Neural cell (in vitro differentiated cells): ENCODE data around the gene SEMA3F.

ENCODE experiments used
- EP300 ChIP-seq: fragments of 450-650 bp; conservative IDR thresholded peaks from 2 replicates; pipeline ENCODE4 v1.6.1; 2014; ENCODE audit warnings: antibody characterized with exemption, mild to moderate bottlenecking, moderate library complexity; ENCODE audit not compliant: poor library complexity, severe bottlenecking
- EZH2 ChIP-seq: fragments of 200-600, 300-800 bp; shearing (Covaris generic), sonication (generic); IDR thresholded peaks from 2 replicates; pipeline ENCODE4 v1.6.1; 2014; ENCODE audit warnings: antibody characterized with exemption, low read length, borderline replicate concordance, mild to moderate bottlenecking; ENCODE audit not compliant: insufficient read depth, poor library complexity, severe bottlenecking
- MXI1 ChIP-seq: fragments of 450-650 bp; conservative IDR thresholded peaks from 2 replicates; pipeline ENCODE4 v1.6.1; 2014; ENCODE audit warnings: antibody characterized with exemption, mild to moderate bottlenecking; ENCODE audit not compliant: poor library complexity, severe bottlenecking
- POLR2AphosphoS5 ChIP-seq: IDR thresholded peaks from 2 replicates; pipeline ENCODE4 v1.6.1; 2012
- RAD21 ChIP-seq: fragments of 450-650 bp; conservative IDR thresholded peaks from 2 replicates; pipeline ENCODE4 v1.6.1; 2014; ENCODE audit warnings: antibody characterized with exemption, mild to moderate bottlenecking, moderate library complexity
- SMC3 ChIP-seq: fragments of 450-650 bp; conservative IDR thresholded peaks from 2 replicates; pipeline ENCODE4 v1.6.1; 2014; ENCODE audit warnings: antibody characterized with exemption, mild to moderate bottlenecking, moderate library complexity; ENCODE audit not compliant: poor library complexity
- TAF1 ChIP-seq: IDR thresholded peaks from 2 replicates; pipeline ENCODE4 v1.6.1; 2012; ENCODE audit warnings: low read depth
- TF ChIP-seq, protein P1 (sequence below): fragments of 450-650 bp; IDR thresholded peaks from 2 replicates; pipeline ENCODE4 v1.5.1; 2014; ENCODE audit warnings: antibody characterized with exemption, mild to moderate bottlenecking, moderate library complexity; ENCODE audit not compliant: poor library complexity, severe bottlenecking
- TF ChIP-seq, protein P2 (sequence below): IDR thresholded peaks from 2 replicates; pipeline ENCODE4 v1.6.1; 2012; ENCODE audit warnings: borderline replicate concordance

DNA sequence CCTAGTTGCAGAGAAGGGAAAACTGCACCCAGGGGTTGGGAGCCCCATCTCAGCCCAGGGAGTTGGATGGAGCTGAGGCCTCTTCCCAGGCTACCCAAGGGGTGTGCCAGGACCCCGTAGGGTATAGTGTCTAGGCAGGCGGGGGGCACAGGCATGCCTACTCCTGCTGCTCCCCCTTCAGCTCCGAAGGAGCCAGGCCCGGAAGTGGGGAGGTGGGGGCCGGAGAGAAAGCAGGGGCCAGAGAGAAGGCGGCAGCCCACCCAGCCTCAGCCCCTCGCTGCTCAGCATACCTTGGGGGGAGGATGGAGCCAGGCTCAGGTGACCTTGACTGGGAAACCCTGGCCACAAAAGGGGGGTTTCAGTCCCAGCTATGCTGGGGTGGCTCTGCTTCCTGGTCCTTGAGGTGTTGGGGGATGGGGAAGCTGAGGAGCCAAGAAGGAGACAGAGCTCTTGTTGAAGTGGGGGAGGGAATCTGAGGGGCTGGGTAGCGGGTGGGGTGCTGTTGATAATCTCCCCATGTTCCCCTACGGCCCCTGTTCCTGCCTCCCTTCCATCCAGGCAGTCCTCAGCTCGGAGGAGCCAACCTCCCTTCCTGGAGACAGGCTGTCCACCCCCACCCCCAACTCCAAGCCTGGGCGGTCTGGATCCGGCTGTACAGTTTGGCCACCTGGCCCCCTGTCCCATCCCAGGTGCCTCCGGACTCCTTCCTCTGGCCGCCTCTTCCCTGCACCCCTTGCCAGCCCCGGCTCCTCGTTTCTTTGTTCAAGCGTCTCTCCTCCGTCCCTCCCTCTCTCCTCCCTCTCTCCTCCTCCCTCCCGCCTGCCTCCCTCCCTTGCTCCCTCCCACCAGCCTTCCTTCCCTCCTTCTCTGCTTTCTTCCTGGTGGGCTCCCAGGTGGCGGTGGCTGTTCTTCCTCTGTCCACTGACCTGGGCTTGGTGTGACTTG lies 1.7 kb downstream of the SEMA3F start:
- TF ChIP-seq, protein P1, sequence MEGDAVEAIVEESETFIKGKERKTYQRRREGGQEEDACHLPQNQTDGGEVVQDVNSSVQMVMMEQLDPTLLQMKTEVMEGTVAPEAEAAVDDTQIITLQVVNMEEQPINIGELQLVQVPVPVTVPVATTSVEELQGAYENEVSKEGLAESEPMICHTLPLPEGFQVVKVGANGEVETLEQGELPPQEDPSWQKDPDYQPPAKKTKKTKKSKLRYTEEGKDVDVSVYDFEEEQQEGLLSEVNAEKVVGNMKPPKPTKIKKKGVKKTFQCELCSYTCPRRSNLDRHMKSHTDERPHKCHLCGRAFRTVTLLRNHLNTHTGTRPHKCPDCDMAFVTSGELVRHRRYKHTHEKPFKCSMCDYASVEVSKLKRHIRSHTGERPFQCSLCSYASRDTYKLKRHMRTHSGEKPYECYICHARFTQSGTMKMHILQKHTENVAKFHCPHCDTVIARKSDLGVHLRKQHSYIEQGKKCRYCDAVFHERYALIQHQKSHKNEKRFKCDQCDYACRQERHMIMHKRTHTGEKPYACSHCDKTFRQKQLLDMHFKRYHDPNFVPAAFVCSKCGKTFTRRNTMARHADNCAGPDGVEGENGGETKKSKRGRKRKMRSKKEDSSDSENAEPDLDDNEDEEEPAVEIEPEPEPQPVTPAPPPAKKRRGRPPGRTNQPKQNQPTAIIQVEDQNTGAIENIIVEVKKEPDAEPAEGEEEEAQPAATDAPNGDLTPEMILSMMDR: no peak
- TF ChIP-seq EZH2 (no peak), SMC3 (no peak), EP300 (no peak), RAD21 (peak; percentile 5), TAF1 (peak; percentile 32), POLR2AphosphoS5 (peak; percentile 80), MXI1 (no peak)
- TF ChIP-seq, protein P2, sequence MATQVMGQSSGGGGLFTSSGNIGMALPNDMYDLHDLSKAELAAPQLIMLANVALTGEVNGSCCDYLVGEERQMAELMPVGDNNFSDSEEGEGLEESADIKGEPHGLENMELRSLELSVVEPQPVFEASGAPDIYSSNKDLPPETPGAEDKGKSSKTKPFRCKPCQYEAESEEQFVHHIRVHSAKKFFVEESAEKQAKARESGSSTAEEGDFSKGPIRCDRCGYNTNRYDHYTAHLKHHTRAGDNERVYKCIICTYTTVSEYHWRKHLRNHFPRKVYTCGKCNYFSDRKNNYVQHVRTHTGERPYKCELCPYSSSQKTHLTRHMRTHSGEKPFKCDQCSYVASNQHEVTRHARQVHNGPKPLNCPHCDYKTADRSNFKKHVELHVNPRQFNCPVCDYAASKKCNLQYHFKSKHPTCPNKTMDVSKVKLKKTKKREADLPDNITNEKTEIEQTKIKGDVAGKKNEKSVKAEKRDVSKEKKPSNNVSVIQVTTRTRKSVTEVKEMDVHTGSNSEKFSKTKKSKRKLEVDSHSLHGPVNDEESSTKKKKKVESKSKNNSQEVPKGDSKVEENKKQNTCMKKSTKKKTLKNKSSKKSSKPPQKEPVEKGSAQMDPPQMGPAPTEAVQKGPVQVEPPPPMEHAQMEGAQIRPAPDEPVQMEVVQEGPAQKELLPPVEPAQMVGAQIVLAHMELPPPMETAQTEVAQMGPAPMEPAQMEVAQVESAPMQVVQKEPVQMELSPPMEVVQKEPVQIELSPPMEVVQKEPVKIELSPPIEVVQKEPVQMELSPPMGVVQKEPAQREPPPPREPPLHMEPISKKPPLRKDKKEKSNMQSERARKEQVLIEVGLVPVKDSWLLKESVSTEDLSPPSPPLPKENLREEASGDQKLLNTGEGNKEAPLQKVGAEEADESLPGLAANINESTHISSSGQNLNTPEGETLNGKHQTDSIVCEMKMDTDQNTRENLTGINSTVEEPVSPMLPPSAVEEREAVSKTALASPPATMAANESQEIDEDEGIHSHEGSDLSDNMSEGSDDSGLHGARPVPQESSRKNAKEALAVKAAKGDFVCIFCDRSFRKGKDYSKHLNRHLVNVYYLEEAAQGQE: no peak
